Muscle of leg (tissue), 11 donors: ENCODE measurements around the gene ATP6V1F. TPM values are rescaled to one million over a fixed set of nuclear protein-coding genes. Genes with fewer than 3 reads are reported as not detected.
A peak's percentile ranks its signal among the peaks of the same experiment; 100 is the strongest.

ENCODE experiments used
- DNase-seq: peaks from one replicate; pipeline ENCODE4 v3.0.0; 2013
- H3K27ac ChIP-seq: one replicate; pipeline ENCODE4 v1.5.1; 2013; ENCODE audit warnings: mild to moderate bottlenecking, low read length, control low read depth
- H3K27me3 ChIP-seq: one replicate; pipeline ENCODE4 v1.6.1; 2013; ENCODE audit warnings: low read length; ENCODE audit not compliant: control insufficient read depth, insufficient read depth
- H3K36me3 ChIP-seq: one replicate; pipeline ENCODE4 v1.6.1; 2013; ENCODE audit warnings: low read length; ENCODE audit not compliant: control insufficient read depth, insufficient read depth
- H3K4me1 ChIP-seq: one replicate; pipeline ENCODE4 v1.6.1; 2013; ENCODE audit warnings: low read length; ENCODE audit not compliant: control insufficient read depth, insufficient read depth
- H3K4me3 ChIP-seq: one replicate; pipeline ENCODE4 v1.5.1; 2013; ENCODE audit warnings: low read length, control low read depth
- H3K9me3 ChIP-seq: replicated peaks from 2 replicates; pipeline ENCODE4 v1.6.1; 2013; ENCODE audit warnings: low read depth, low read length; ENCODE audit not compliant: control insufficient read depth
- WGBS: methylation state at CpG from one replicate; pipeline ENCODE4 v1.1.5; 2013; ENCODE audit warnings: missing lambda C conversion rate; ENCODE audit not compliant: insufficient coverage; 5-methylcytosine and 5-hydroxymethylcytosine counted together
- polyA plus RNA-seq, 8 donors: library from polyadenylated mRNA; unstranded; fragments of 120-200 nt; gene quantifications; one replicate each; pipeline versions ENCODE4 v1.2.1 to v1.2.3, GENCODE V29; 2013; ENCODE audit warnings: inconsistent platforms in 1 of 8, low replicate concordance in 1 of 8; ENCODE audit not compliant: insufficient read length in 8 of 8, insufficient read depth in 1 of 8
- total RNA-seq: library from RNA; stranded (reverse); fragments of 120-200 nt; gene quantifications from one replicate; pipeline ENCODE4 v1.2.4, GENCODE V29; 2013

The ATP6V1F gene
- total and polyA plus RNA-seq, 9 donors, result 93.5 to 141 (median 123) TPM

GRCh38 chr7:128841921-128842673 lies 20.6 kb upstream of the ATP6V1F start:
- Histone ChIP-seq H3K9me3 (no peaks in the 10 kb centered on the region), H3K27me3 (no peaks in the 10 kb centered on the region), H3K27ac (peak overlapping the region; percentile 3), H3K36me3 (peaks cover 99% of the 10 kb centered on the region), H3K4me3 (no peak overlapping the region), H3K4me1 (peaks cover 18% of the 10 kb centered on the region)
- DNase-seq, result no peak
- WGBS, result 56% methylated on average over 31 of the region's 35 CpGs

DNA sequence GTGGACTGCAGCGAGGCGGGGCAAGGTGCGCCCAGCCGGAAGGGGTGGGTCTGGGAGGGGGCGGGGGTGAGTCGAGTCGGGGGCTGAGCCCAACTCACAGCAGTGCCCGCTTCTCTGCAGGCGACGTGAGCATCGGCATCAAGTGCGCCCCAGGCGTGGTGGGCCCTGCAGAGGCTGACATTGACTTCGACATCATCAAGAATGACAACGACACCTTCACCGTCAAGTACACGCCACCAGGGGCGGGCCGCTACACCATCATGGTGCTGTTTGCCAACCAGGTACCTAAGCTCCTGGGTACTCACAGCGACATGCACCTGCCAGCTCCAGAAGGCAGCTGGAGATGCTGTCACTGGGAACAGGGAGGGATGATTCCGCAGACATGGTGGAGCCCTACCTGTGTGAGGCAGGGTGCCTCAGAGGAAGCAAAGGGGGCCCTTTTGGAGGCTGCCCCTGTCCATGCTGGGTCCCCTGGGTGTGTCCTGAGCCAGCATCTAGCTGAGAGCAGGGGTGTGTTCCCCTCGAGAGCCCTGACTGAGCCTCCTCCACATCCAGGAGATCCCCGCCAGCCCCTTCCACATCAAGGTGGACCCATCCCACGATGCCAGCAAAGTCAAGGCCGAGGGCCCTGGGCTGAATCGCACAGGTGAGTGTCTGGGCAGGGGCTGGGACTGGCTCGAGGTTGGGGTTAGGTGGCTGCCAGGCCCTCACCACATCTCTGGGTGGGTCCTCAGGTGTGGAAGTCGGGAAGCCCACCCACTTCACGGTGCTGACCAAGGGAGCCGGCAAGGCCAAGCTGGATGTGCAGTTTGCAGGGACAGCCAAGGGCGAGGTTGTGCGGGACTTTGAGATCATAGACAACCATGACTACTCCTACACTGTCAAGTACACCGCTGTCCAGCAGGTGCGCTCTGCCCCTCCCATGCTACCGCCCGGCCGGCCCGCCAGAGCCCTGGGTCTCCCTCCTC lies 19.7 kb upstream of the ATP6V1F start:
- no peaks in the 10 kb centered on the region for H3K9me3 ChIP-seq
- peaks cover 10% of the 10 kb centered on the region for H3K4me1 ChIP-seq
- H3K36me3 ChIP-seq, result peaks cover 99% of the 10 kb centered on the region
- no peaks in the 10 kb centered on the region for H3K27me3 ChIP-seq
- no peak for DNase-seq
- WGBS, result 91% methylated on average over 32 of the region's 38 CpGs
- H3K4me3 ChIP-seq, result no peak overlapping the region
- H3K27ac ChIP-seq, result no peak overlapping the region

DNA sequence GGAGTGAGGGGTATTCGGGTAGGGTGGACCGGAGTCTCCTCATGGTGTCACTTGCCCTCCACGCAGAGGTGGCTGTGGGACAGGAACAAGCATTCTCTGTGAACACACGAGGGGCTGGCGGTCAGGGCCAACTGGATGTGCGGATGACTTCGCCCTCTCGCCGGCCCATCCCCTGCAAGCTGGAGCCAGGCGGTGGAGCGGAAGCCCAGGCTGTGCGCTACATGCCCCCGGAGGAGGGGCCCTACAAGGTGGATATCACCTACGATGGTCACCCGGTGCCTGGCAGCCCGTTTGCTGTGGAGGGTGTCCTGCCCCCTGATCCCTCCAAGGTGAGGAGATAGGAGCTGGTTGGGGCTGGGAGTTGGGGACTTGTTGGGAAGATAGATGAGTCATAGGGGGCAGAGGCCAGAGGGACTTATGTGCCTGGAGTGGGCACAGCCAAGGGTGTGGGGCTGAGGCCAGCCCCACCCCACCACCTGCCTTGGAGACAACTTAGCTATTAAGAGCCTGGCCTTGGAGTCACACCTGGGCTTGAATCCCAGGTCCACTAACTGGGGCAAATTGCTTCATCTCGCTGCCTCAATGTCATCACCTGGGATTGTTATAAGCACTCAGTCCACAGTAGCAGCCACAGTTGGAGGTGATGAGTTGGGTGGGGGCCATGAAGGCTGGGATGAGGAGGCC lies 18.6 kb upstream of the ATP6V1F start:
- H3K9me3 ChIP-seq, result no peaks in the 10 kb centered on the region
- H3K36me3 ChIP-seq, result peaks cover 99% of the 10 kb centered on the region
- WGBS, result 94% methylated on average over 17 of the region's 17 CpGs
- H3K4me3 ChIP-seq, result no peak overlapping the region
- peak overlapping the region; percentile 6 for H3K27ac ChIP-seq
- H3K27me3 ChIP-seq, result no peaks in the 10 kb centered on the region
- DNase-seq, result no peak
- H3K4me1 ChIP-seq, result peaks cover 3% of the 10 kb centered on the region

DNA sequence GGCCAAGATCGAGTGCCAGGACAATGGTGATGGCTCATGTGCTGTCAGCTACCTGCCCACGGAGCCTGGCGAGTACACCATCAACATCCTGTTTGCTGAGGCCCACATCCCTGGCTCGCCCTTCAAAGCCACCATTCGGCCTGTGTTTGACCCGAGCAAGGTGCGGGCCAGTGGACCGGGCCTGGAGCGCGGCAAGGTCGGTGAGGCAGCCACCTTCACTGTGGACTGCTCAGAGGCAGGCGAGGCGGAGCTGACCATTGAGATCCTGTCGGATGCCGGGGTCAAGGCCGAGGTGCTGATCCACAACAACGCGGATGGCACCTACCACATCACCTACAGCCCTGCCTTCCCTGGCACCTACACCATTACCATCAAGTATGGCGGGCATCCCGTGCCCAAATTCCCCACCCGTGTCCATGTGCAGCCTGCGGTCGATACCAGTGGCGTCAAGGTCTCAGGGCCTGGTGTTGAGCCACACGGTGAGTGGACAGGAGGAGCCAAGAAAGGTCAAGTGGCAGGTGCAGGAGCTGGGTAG lies 17.8 kb upstream of the ATP6V1F start:
- H3K4me3 ChIP-seq, result no peak overlapping the region
- 95% methylated on average over 19 of the region's 25 CpGs for WGBS
- H3K27me3 ChIP-seq, result no peaks in the 10 kb centered on the region
- peaks cover 99% of the 10 kb centered on the region for H3K36me3 ChIP-seq
- H3K27ac ChIP-seq, result peak overlapping the region; percentile 59
- no peaks in the 10 kb centered on the region for H3K4me1 ChIP-seq
- H3K9me3 ChIP-seq, result no peaks in the 10 kb centered on the region
- no peak for DNase-seq

GRCh38 chr7:128845475-128845874 lies 17.2 kb upstream of the ATP6V1F start:
- Histone ChIP-seq H3K9me3 (no peaks in the 10 kb centered on the region), H3K27ac (peak overlapping the region; percentile 59), H3K27me3 (no peaks in the 10 kb centered on the region), H3K36me3 (peaks cover 99% of the 10 kb centered on the region), H3K4me3 (no peak overlapping the region), H3K4me1 (no peaks in the 10 kb centered on the region)
- 83% methylated on average over 5 of the region's 5 CpGs for WGBS
- no peak for DNase-seq

DNA sequence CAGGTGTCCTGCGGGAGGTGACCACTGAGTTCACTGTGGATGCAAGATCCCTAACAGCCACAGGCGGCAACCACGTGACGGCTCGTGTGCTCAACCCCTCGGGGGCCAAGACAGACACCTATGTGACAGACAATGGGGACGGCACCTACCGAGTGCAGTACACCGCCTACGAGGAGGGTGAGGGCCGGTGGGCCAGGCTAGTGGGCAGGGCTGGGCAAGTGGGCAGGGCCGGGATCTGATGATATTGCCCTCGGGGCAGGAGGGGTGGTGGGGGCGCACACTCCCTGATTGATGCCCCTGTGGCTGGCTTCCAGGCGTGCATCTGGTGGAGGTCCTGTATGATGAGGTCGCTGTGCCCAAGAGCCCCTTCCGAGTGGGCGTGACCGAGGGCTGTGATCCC lies 16.7 kb upstream of the ATP6V1F start:
- H3K9me3 ChIP-seq, result no peaks in the 10 kb centered on the region
- no peaks in the 10 kb centered on the region for H3K27me3 ChIP-seq
- H3K27ac ChIP-seq, result no peak overlapping the region
- no peak overlapping the region for H3K4me3 ChIP-seq
- DNase-seq, result no peak
- 79% methylated on average over 18 of the region's 19 CpGs for WGBS
- peaks cover 99% of the 10 kb centered on the region for H3K36me3 ChIP-seq
- no peaks in the 10 kb centered on the region for H3K4me1 ChIP-seq

DNA sequence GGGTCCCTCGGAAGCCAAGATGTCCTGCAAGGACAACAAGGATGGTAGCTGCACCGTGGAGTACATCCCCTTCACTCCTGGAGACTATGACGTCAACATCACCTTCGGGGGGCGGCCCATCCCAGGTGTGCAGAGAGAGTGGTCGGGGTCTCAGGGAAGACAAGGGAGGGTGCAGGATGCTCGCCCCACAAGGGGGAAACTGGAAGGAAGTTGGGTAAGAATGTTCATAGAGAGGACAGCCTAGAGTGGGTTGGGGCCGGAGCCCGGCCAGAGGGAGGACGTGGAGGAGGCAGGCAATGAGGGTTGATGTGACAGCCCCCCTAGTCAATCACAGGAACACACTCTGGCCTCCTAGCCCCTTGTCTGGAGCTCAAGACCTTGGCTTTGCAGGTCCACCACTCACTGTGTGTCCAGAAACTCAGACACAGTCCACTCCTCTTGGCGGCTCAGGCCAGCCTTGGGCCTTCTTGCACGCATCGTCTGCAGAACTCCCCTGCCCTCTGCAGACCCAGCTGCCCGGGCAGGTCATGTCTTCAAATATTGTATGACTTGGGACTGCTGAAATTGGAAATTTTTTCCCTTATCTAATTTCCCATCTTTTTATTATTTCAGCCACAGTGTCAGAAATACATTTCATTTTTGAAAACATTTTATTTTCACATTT lies 15.7 kb upstream of the ATP6V1F start:
- no peaks in the 10 kb centered on the region for H3K4me1 ChIP-seq
- peaks cover 97% of the 10 kb centered on the region for H3K36me3 ChIP-seq
- H3K27ac ChIP-seq, result no peak overlapping the region
- H3K9me3 ChIP-seq, result no peaks in the 10 kb centered on the region
- H3K4me3 ChIP-seq, result no peak overlapping the region
- WGBS, result 88% methylated on average over 6 of the region's 14 CpGs
- DNase-seq, result no peak
- H3K27me3 ChIP-seq, result no peaks in the 10 kb centered on the region

DNA sequence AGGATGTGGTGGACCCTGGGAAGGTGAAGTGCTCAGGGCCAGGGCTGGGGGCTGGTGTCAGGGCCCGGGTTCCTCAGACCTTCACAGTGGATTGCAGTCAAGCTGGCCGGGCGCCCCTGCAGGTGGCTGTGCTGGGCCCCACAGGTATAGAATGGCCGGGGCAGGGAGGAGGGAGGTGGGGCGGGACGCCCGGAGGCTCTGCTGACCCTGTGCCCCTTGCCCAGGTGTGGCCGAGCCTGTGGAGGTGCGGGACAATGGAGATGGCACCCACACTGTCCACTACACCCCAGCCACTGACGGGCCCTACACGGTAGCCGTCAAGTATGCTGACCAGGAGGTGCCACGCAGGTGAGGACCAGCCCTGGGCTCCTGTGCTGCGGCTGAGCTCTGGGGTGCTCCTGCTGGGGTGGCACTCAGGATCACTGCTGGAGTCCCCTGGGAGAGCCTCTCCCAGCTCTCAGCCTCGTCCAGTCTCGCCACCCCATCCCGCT lies 14.9 kb upstream of the ATP6V1F start:
- H3K4me3 ChIP-seq, result no peak overlapping the region
- H3K9me3 ChIP-seq, result no peaks in the 10 kb centered on the region
- WGBS, result 93% methylated on average over 17 of the region's 17 CpGs
- H3K4me1 ChIP-seq, result no peaks in the 10 kb centered on the region
- no peaks in the 10 kb centered on the region for H3K27me3 ChIP-seq
- H3K27ac ChIP-seq, result no peak overlapping the region
- peaks cover 98% of the 10 kb centered on the region for H3K36me3 ChIP-seq
- no peak for DNase-seq

DNA sequence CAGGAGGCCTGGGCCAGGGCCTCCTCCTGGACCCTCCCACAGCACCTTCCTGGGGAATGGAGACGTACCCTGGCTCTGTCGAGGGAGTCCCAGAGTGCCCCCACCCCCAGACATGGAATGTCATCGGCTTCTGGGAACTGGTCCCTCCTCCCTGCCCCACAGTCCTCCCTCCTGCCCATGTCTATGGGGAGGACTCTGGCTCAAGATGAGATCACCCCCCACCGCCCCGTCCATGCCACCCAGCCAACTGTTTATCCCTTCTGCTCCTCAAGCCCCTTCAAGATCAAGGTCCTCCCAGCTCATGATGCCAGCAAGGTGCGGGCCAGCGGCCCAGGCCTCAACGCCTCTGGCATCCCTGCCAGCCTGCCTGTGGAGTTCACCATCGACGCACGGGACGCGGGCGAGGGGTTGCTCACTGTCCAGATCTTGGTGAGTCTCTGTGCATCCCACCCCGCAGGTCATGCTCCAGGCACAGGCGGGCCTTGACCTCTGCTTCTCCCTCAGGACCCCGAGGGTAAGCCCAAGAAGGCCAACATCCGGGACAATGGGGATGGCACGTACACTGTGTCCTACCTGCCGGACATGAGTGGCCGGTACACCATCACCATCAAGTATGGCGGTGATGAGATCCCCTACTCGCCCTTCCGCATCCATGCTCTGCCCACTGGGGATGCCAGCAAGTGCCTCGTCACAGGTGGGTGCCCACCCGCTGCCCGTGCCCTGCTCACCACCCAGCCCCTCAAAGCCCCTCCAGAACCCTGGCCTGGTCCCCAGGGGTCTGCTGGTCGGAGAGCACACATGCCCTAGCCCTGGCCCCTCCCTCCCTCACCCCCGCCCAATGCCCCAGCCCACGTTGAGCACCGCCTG lies 14.1 kb upstream of the ATP6V1F start:
- no peaks in the 10 kb centered on the region for H3K27me3 ChIP-seq
- H3K9me3 ChIP-seq, result no peaks in the 10 kb centered on the region
- no peaks in the 10 kb centered on the region for H3K4me1 ChIP-seq
- H3K4me3 ChIP-seq, result no peak overlapping the region
- H3K27ac ChIP-seq, result peak overlapping the region; percentile 3
- DNase-seq, result no peak
- peaks cover 98% of the 10 kb centered on the region for H3K36me3 ChIP-seq
- 92% methylated on average over 22 of the region's 31 CpGs for WGBS
